SK-N-SH (cell line): ENCODE measurements around the gene ZSCAN30. TPM values are rescaled to one million over a fixed set of nuclear protein-coding genes. Genes with fewer than 3 reads are reported as not detected.

ENCODE experiments used
- CTCF ChIA-PET: fragments of 300-600, 350-600 bp; formaldehyde crosslinking; extraction: SDS; loops from one replicate; lab custom pipeline; 2021; lab: Yijun Ruan, JAX
- POLR2A ChIA-PET: fragments of 350-600 bp; sonication (Branson Sonifier 250); formaldehyde crosslinking; extraction: SDS; loops from one replicate; lab custom pipeline; 2020; ENCODE audit warnings: antibody characterized with exemption, inconsistent platforms; lab: Yijun Ruan, JAX
- DNase-seq: peaks from one replicate; pipeline ENCODE4 v3.0.0; 2012
- H2AFZ ChIP-seq: fragments of 200-600 bp; sonication (generic); 2 replicates; pipeline ENCODE4 v1.8.1; 2016; ENCODE audit warnings: antibody characterized with exemption, mild to moderate bottlenecking, low read depth
- H3F3A ChIP-seq: fragments of 200-600 bp; sonication (generic); replicated peaks from 2 replicates; pipeline ENCODE3; 2016; ENCODE audit warnings: antibody characterized with exemption, mild to moderate bottlenecking; ENCODE audit not compliant: insufficient read depth
- H3K27ac ChIP-seq, 2 experiments: fragments of 200-500 bp in 1 of 2; fragments of 200-600 bp in 1 of 2; sonication (Bioruptor generic) in 1 of 2; sonication (generic), shearing (Covaris generic) in 1 of 2; 2 replicates each; pipeline versions ENCODE4 v1.5.1 to v1.6.1; 2014 to 2016; ENCODE audit warnings: low read depth in 2 of 2, inconsistent platforms in 1 of 2, low read length in 1 of 2, mild to moderate bottlenecking in 1 of 2, mixed read lengths in 1 of 2
- H3K27me3 ChIP-seq: fragments of 200-600 bp; sonication (generic), shearing (Covaris generic); 2 replicates; pipeline ENCODE4 v1.6.1; 2016; ENCODE audit warnings: mixed run types; ENCODE audit not compliant: insufficient read depth
- H3K36me3 ChIP-seq, 2 experiments: fragments of 200-500 bp in 1 of 2; fragments of 200-600 bp in 1 of 2; sonication (Bioruptor generic) in 1 of 2; sonication (generic) in 1 of 2; replicated peaks in 1 of 2; 2 replicates each; pipeline versions ENCODE3 to v1.5.1; 2014 to 2016; ENCODE audit warnings: low read length in 1 of 2, mild to moderate bottlenecking in 1 of 2; ENCODE audit not compliant: insufficient read depth in 2 of 2, control insufficient read depth in 1 of 2
- H3K4me1 ChIP-seq, 2 experiments: fragments of 200-500 bp in 1 of 2; fragments of 200-600 bp in 1 of 2; sonication (Bioruptor generic) in 1 of 2; sonication (generic), shearing (Covaris generic) in 1 of 2; 2 replicates each; pipeline versions ENCODE4 v1.5.1 to v1.6.1; 2014 to 2016; ENCODE audit warnings: low read depth in 1 of 2, low read length in 1 of 2, mixed run types in 1 of 2; ENCODE audit not compliant: insufficient read depth in 2 of 2, control insufficient read depth in 1 of 2
- H3K4me2 ChIP-seq: fragments of 200-600 bp; sonication (generic), shearing (Covaris generic); 2 replicates; pipeline ENCODE4 v1.6.1; 2017; ENCODE audit warnings: mixed run types
- H3K4me3 ChIP-seq, 2 experiments: fragments of 200-500 bp in 1 of 2; fragments of 200-600 bp in 1 of 2; sonication (Bioruptor generic) in 1 of 2; sonication (generic), shearing (Covaris generic) in 1 of 2; 2 replicates each; pipeline versions ENCODE4 v1.5.1 to v1.8.1; 2014 to 2016; ENCODE audit warnings: low read depth in 2 of 2, inconsistent platforms in 1 of 2, low read length in 1 of 2, mild to moderate bottlenecking in 1 of 2, mixed read lengths in 1 of 2, moderate library complexity in 1 of 2
- H3K79me2 ChIP-seq: fragments of 200-600 bp; sonication (generic); 2 replicates; pipeline ENCODE4 v1.8.1; 2017; ENCODE audit warnings: mild to moderate bottlenecking; ENCODE audit not compliant: insufficient read depth
- H3K9ac ChIP-seq: fragments of 200-600 bp; sonication (generic); 2 replicates; pipeline ENCODE4 v1.6.1; 2017; ENCODE audit warnings: mixed run types
- H3K9me2 ChIP-seq: fragments of 200-600 bp; sonication (generic); 2 replicates; pipeline ENCODE4 v1.6.1; 2017; ENCODE audit warnings: mixed run types
- H3K9me3 ChIP-seq: fragments of 200-600 bp; sonication (generic); 2 replicates; pipeline ENCODE4 v1.6.1; 2017; ENCODE audit warnings: mixed run types, mild to moderate bottlenecking, moderate library complexity
- H4K20me1 ChIP-seq: fragments of 200-600 bp; sonication (generic); 2 replicates; pipeline ENCODE4 v1.6.1; 2017; ENCODE audit warnings: mild to moderate bottlenecking, mixed run types; ENCODE audit not compliant: insufficient read depth
- CHD2 ChIP-seq: fragments of 150-350 bp; IDR thresholded peaks from 2 replicates; pipeline ENCODE4 v1.6.1; 2018; ENCODE audit warnings: low read length; ENCODE audit not compliant: partially characterized antibody
- CTCF ChIP-seq: fragments of 200-600 bp; sonication (generic); IDR thresholded peaks from 2 replicates; pipeline ENCODE4 v1.6.1; 2017; ENCODE audit warnings: antibody characterized with exemption, mild to moderate bottlenecking, moderate library complexity
- EP300 ChIP-seq, 2 experiments: IDR thresholded peaks; 2 replicates each; pipeline versions ENCODE4 v1.4.0 to v1.6.1; 2012; ENCODE audit warnings: borderline replicate concordance in 1 of 2, low read depth in 1 of 2, low read length in 1 of 2
- FOSL2 ChIP-seq: IDR thresholded peaks from 2 replicates; pipeline ENCODE4 v1.4.0; 2012; ENCODE audit warnings: low read depth, mild to moderate bottlenecking, moderate library complexity, borderline replicate concordance
- FOXJ3 ChIP-seq: sonication (generic); formaldehyde crosslinking; IDR thresholded peaks from 2 replicates; pipeline ENCODE4 v1.5.1; 2020; ENCODE audit warnings: mild to moderate bottlenecking, missing genetic modification reagents
- JUND ChIP-seq: IDR thresholded peaks from 2 replicates; pipeline ENCODE4 v1.4.0; 2012
- MEF2A ChIP-seq: IDR thresholded peaks from 2 replicates; pipeline ENCODE4 v1.4.0; 2012; ENCODE audit warnings: low read depth, borderline replicate concordance
- NFIC ChIP-seq: IDR thresholded peaks from 2 replicates; pipeline ENCODE4 v1.4.0; 2012; ENCODE audit warnings: borderline replicate concordance
- PBX3 ChIP-seq: IDR thresholded peaks from 2 replicates; pipeline ENCODE4; 2012
- POLR2AphosphoS5 ChIP-seq: IDR thresholded peaks from 2 replicates; pipeline ENCODE4 v1.6.1; 2012; ENCODE audit warnings: low read depth, low read length
- RAD21 ChIP-seq: IDR thresholded peaks from 2 replicates; pipeline ENCODE4 v1.6.1; 2012; ENCODE audit warnings: mild to moderate bottlenecking, low read length
- RFX5 ChIP-seq: IDR thresholded peaks from 2 replicates; pipeline ENCODE4 v1.6.1; 2012; ENCODE audit warnings: mild to moderate bottlenecking, improper control_type of control experiment, low read length
- RXRA ChIP-seq: IDR thresholded peaks from 2 replicates; pipeline ENCODE4 v1.4.0; 2012; ENCODE audit warnings: low read depth, mild to moderate bottlenecking, borderline replicate concordance
- SMC3 ChIP-seq: IDR thresholded peaks from 2 replicates; pipeline ENCODE4 v1.6.1; 2012; ENCODE audit warnings: low read depth, low read length, improper control_type of control experiment
- TAF1 ChIP-seq: IDR thresholded peaks from 2 replicates; pipeline ENCODE4 v1.6.1; 2012; ENCODE audit warnings: low read depth, mild to moderate bottlenecking, low read length, moderate library complexity, borderline replicate concordance
- TCF12 ChIP-seq: IDR thresholded peaks from 2 replicates; pipeline ENCODE4 v1.4.0; 2012
- USF1 ChIP-seq: IDR thresholded peaks from 2 replicates; pipeline ENCODE4 v1.4.0; 2012; ENCODE audit warnings: low read depth, borderline replicate concordance
- YY1 ChIP-seq: IDR thresholded peaks from 2 replicates; pipeline ENCODE4 v1.4.0; 2012; ENCODE audit warnings: low read depth, mild to moderate bottlenecking
- ZBTB33 ChIP-seq: IDR thresholded peaks from 2 replicates; pipeline ENCODE4 v1.4.0; 2012; ENCODE audit warnings: low read depth, borderline replicate concordance
- WGBS: methylation state at CpG from one replicate; pipeline ENCODE4 v1.1.6; 2017; ENCODE audit warnings: low lambda C conversion rate; 5-methylcytosine and 5-hydroxymethylcytosine counted together
- polyA plus RNA-seq, 3 experiments: library from polyadenylated mRNA; depleted of rRNA; stranded (reverse); fragments of >200 nt; gene quantifications; 2 replicates each; pipeline ENCODE4 v1.2.3, GENCODE V29; 2012

The ZSCAN30 gene
- polyA plus RNA-seq, 1 of the 3 experiments (the other 2 are of a cell fraction) = 5.9 TPM

- Histone ChIP-seq H3K79me2 (peaks cover 69% of the 10 kb centered on the region), H3K4me2 (peak overlapping the region; percentile 87), H4K20me1 (no peaks in the 10 kb centered on the region), H3K4me3 (peak overlapping the region; percentile 87 to 91), H3F3A (no peaks in the 10 kb centered on the region), H3K27me3 (no peaks in the 10 kb centered on the region), H2AFZ (peak overlapping the region; percentile 98), H3K9me3 (peaks cover 19% of the 10 kb centered on the region; the same call in 1 of the 2 replicates), H3K36me3 (peaks cover 16 to 20% of the 10 kb centered on the region in 2 experiments), H3K27ac (peak overlapping the region; percentile 61 to 75; a peak in 2 of 4 replicates), H3K9ac (peak overlapping the region; percentile 91), H3K4me1 (peaks cover 0 to 6% of the 10 kb centered on the region in 2 experiments; a peak in 1 of 4 replicates), H3K9me2 (no peaks in the 10 kb centered on the region)
- no peak for TF ChIP-seq FOSL2
- TF ChIP-seq RAD21 = no peak
- no peak for TF ChIP-seq SMC3
- no peak for TF ChIP-seq TAF1
- TF ChIP-seq PBX3 = no peak
- no peak for TF ChIP-seq RFX5
- no peak for TF ChIP-seq NFIC
- no peak for TF ChIP-seq FOXJ3
- no peak for TF ChIP-seq MEF2A
- TF ChIP-seq TCF12 = no peak
- TF ChIP-seq EP300 (IDR thresholded peaks at IDR 0.05; ENCODE audit: borderline replicate concordance in 1 of 2, low read depth in 1 of 2, low read length in 1 of 2) = no peak
- TF ChIP-seq ZBTB33 = no peak
- TF ChIP-seq JUND = no peak
- TF ChIP-seq YY1 = no peak
- no peak for TF ChIP-seq RXRA
- no peak for TF ChIP-seq POLR2AphosphoS5
- POLR2A ChIA-PET = interaction anchor here (0.6 to 2.8 kb wide), 4 partner anchors 22 to 209 kb away, joined by 3 to 21 read pairs (median 10); partner anchors contain the start of genes INO80C and ZNF397
- CTCF ChIA-PET = interaction anchor here (0.6 to 1.5 kb wide), 4 partner anchors 22 to 58 kb away, joined by 3 to 5 read pairs (median 4); partner anchors contain the start of gene ZNF24
- WGBS = 28% methylated on average over 6 of the region's 6 CpGs
- DNase-seq = peak; percentile 24
Measured at GRCh38 chr18:35289293-35289692, 736 bp downstream of the ZSCAN30 start.

- 61% methylated on average over 2 of the region's 3 CpGs for WGBS
- DNase-seq = no peak
- H3K27ac ChIP-seq = no peak overlapping the region
- H3K27me3 ChIP-seq = no peaks in the 10 kb centered on the region
- no peaks in the 10 kb centered on the region for H3K9me2 ChIP-seq
- peaks cover 0 to 3% of the 10 kb centered on the region in 2 experiments for H3K36me3 ChIP-seq
- no peak overlapping the region for H3K4me2 ChIP-seq
- POLR2A ChIA-PET = no interaction called here
- CTCF ChIA-PET = interaction anchor here (0.7 kb wide), 1 partner anchor 18 kb away, joined by 3 read pairs; no protein-coding TSS in a partner anchor
- H3K4me1 ChIP-seq = peaks cover 0 to 2% of the 10 kb centered on the region in 2 experiments; a peak in 2 of 4 replicates
- H3K79me2 ChIP-seq = peaks cover 30% of the 10 kb centered on the region; the same call in 1 of the 2 replicates
- no peaks in the 10 kb centered on the region for H4K20me1 ChIP-seq
- no peaks in the 10 kb centered on the region for H3F3A ChIP-seq
- peaks cover 19% of the 10 kb centered on the region; the same call in 1 of the 2 replicates for H3K9me3 ChIP-seq
- no peak overlapping the region for H2AFZ ChIP-seq
- no peak overlapping the region for H3K9ac ChIP-seq
- H3K4me3 ChIP-seq = no peak overlapping the region; a peak in 1 of 4 replicates
- no peak for TF ChIP-seq USF1
- TF ChIP-seq CTCF = no peak
- no peak for TF ChIP-seq YY1
- no peak for TF ChIP-seq EP300 (IDR thresholded peaks at IDR 0.05; ENCODE audit: borderline replicate concordance in 1 of 2, low read depth in 1 of 2, low read length in 1 of 2)
- no peak for TF ChIP-seq MEF2A
- TF ChIP-seq RFX5 = no peak
- TF ChIP-seq CHD2 = no peak
- TF ChIP-seq JUND = no peak
- no peak for TF ChIP-seq SMC3
- TF ChIP-seq RXRA = no peak
- no peak for TF ChIP-seq PBX3
- TF ChIP-seq POLR2AphosphoS5 = no peak
Measured at GRCh38 chr18:35284841-35285240, 5.2 kb downstream of the ZSCAN30 start.
